M059J (cell line): ENCODE measurements around the gene UBN2. TPM values are rescaled to one million over a fixed set of nuclear protein-coding genes. Genes with fewer than 3 reads are reported as not detected.
"Not testable (repeated sequence)": the region's sequence is repeated elsewhere in the genome, so short reads cannot be mapped to it uniquely, and the experiment has no call there.

ENCODE experiments used
- DNase-seq: peaks from one replicate; pipeline ENCODE4 v3.0.0-alpha.2; 2012; ENCODE audit warnings: low read depth
- total RNA-seq: library from RNA; depleted of rRNA; stranded (reverse); fragments of >200 nt; shearing (Covaris generic); gene quantifications from 2 replicates; pipeline ENCODE4 v1.2.3, GENCODE V29; 2014; rRNA removed

Gene UBN2
- 3.4 and 4.2 TPM in 2 replicates for total RNA-seq

DNA sequence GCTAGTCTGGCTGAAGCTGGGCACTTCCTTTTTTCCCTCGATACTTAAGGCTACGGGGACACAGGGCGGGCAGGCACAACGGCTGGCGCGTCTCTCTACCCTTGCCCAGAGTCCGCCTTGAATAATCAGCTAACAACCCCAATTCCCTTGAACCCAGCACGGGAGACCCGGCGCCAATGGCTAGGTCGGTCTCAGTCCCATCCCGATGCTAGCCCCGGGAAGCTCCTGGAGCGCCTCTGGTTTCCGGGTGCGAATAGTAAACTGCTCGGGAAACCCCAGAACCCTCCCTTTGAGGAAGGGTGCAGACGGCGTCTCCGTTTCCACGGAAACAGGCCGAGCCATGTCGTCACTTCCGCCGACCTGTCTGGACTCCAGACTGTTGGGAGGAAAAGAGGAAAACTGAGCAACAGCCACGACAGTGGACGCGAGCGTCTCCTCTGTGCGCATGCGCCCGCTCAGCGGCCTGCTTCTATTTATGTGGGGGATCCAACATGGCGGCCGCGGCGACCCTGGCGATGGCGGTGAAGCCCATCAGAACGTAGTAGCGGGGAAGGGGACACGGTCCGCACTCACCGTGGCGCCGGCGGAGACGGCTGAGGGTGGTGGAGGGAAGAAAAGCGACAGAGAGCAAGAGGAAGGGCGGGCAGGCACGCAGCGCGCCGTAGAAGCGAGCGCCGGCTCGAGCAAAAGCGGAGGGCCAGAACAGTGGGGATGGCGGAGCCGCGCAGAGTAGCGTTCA lies at the start of gene UBN2:
UBN2 (plus strand) TSS at position 464 of the 739 bp plus-strand sequence; CDS start at position 712, 248 bp downstream.
- DNase-seq, result peak; percentile 98

- no peak for DNase-seq
Observed at GRCh38 chr7:139181404-139181803, 49.6 kb upstream of the UBN2 start.

- no peak for DNase-seq
Observed at GRCh38 chr7:139182363-139182762, 48.7 kb upstream of the UBN2 start.

- no peak for DNase-seq
Observed at GRCh38 chr7:139183251-139183650, 47.8 kb upstream of the UBN2 start.

GRCh38 chr7:139183878-139184338 lies 47.1 kb upstream of the UBN2 start:
- DNase-seq, result no peak

DNA sequence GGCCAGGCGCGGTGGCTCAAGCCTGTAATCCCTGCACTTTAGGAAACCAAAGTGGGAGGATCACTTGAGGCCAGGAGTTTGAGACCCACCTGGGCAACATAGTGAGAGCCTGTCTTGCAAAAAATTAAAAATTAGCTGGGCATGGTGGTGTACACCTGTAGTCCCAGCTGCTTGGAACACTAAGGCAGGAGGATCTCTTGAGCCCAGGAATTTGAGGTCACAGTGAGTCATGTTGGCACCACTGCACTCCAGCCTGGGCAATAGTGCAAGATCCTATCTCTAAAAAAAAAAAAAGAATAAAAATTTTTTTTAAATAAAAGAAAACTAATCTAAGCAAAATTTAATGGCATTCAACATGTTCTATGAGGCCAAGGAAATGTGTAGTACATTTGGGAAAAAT lies 44.9 kb upstream of the UBN2 start:
- DNase-seq, result peak; percentile 8

GRCh38 chr7:139189357-139189756 lies 41.7 kb upstream of the UBN2 start:
- DNase-seq, result no peak

- no peak for DNase-seq
Observed at GRCh38 chr7:139192014-139192706, 38.9 kb upstream of the UBN2 start.

- DNase-seq, result no peak
Observed at GRCh38 chr7:139200382-139200781, 30.7 kb upstream of the UBN2 start.

DNA sequence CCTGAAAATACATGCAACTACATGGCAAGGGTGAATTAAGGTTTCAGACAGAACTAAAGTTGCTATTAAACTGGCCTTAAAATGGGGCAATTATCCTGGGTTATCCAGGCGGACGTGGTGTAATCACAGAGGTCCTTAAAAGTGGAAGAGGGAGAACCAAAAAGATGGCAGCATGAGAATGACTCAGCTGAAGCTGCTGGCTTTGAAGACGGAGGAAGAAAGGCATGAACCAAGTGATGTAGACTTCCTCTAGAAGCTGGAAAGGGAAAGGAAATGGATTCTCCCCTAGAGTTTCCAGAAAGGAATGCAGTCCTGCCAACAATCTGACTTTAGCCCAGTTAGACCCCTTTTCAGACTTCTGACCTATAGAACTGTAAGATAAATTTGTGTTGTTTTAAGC lies 27.0 kb upstream of the UBN2 start:
- DNase-seq, result peak; percentile 27

GRCh38 chr7:139205843-139206242 lies 25.2 kb upstream of the UBN2 start:
- no peak for DNase-seq

- DNase-seq, result no peak
Observed at GRCh38 chr7:139212133-139212532, 18.9 kb upstream of the UBN2 start.

DNA sequence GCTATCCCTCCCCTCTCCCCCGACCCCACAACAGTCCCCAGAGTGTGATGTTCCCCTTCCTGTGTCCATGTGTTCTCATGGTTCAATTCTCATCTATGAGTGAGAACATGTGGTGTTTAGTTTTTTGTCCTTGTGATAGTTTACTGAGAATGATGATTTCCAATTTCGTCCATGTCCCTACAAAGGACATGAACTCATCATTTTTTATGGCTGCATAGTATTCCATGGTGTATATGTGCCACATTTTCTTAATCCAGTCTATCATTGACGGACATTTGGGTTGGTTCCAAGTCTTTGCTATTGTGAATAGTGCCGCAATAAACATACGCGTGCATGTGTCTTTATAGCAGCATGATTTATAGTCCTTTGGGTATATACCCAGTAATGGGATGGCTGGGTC lies 17.5 kb upstream of the UBN2 start:
- DNase-seq, result not testable (repeated sequence)

DNA sequence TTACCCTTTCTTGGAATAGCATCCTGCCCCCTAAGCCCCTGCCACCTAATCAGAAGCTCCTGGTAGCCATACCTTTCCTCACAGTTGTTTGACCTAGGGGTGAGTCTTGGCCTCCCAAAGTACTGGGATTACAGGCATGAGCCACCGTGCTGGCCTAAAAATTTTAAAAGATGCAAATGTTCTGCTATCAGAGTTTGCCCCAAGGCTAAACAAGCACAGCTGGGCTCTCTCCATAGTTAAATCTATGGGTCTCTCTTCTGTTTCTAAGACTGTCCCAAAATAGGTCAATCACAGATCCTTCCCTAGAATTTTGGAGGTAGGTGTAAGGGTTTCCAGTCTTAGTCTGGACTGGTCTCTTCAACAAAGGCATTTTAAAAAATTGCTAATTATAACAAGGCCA lies 12.9 kb upstream of the UBN2 start:
- DNase-seq, result no peak

- no peak for DNase-seq
Observed at GRCh38 chr7:139224219-139224618, 6.8 kb upstream of the UBN2 start.

DNA sequence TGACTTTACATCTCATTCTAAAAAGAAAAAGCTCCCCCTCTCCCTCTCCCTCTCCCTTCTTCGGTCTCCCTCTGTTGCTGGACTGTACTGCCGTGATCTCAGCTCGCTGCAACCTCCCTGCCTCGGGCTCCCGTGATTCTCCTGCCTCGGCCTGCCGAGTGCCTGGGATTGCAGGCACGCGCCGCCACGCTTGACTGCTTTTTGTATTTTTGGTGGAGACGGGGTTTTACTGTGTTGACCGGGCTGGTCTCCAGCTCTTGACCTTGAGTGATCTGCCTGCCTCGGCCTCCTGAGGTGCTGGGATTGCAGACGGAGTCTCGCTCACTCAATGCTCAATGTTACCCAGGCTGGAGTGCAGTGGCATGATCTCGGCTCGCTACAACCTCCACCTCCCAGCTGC lies 6.2 kb upstream of the UBN2 start:
- not testable (repeated sequence) for DNase-seq

DNA sequence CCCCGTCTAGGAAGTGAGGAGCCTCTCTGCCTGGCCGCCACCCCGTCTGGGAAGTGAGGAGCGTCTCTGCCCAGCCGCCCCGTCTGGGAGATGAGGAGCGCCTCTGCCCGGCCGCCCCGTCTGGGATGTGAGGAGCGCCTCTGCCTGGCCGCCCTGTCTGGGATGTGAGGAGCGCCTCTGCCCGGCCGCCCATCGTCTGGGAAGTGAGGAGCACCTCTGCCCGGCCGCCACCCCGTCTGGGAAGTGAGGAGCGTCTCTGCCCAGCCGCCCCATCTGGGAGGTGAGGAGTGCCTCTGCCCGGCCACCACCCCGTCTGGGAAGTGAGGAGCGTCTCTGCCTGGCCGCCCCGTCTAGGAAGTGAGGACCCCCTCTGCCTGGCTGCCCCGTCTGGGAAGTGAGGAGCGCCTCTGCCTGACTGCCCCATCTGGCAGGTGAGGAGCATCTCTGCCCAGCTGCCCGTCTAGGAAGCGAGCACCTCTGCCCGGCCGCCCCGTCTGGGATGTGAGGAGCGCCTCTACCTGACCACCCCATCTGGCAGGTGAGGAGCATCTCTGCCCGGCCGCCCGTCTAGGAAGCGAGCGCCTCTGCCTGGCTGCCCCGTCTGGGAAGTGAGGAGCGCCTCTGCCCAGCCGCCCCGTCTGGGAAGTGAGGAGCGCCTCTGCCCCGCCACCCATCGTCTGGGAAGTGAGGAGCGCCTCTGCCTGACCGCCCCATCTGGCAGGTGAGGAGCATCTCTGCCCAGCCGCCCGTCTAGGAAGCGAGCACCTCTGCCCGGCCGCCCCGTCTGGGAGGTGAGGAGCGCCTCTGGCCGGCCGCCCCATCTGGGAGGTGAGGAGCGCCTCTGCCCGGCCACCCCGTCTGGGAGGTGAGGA lies 5.5 kb upstream of the UBN2 start:
- DNase-seq, result not testable (repeated sequence)

GRCh38 chr7:139226158-139226515 lies 4.9 kb upstream of the UBN2 start:
- not testable (repeated sequence) for DNase-seq

- not testable (repeated sequence) for DNase-seq
Observed at GRCh38 chr7:139226988-139227488, 4.0 kb upstream of the UBN2 start.

- DNase-seq, result no peak
Observed at GRCh38 chr7:139230023-139230422, 1.0 kb upstream of the UBN2 start.

- DNase-seq, result no peak
Observed at GRCh38 chr7:139230484-139230773, 608 bp upstream of the UBN2 start.
